NB4 (cell line): Measurements from ENCODE around the gene IDE.

Experiments
- CTCF ChIP-seq: IDR thresholded peaks from one replicate; pipeline ENCODE4 v1.5.1; 2012; ENCODE audit warnings: low read depth, low read length
- MAX ChIP-seq: IDR thresholded peaks from 2 replicates; pipeline ENCODE4 v1.6.1; 2011; ENCODE audit warnings: low read depth, low read length
- MYC ChIP-seq: IDR thresholded peaks from 2 replicates; pipeline ENCODE4 v1.6.1; 2011; ENCODE audit warnings: low read depth, low read length

GRCh38 chr10:92550924-92551323 is 23.0 kb downstream of the IDE start:
- no peak for TF ChIP-seq MYC
- no peak for TF ChIP-seq CTCF
- no peak for TF ChIP-seq MAX
